ENCODE measurements around the gene MAN1B1. TPM values are rescaled to one million over a fixed set of nuclear protein-coding genes. Genes with fewer than 3 reads are reported as not detected.
A peak's percentile ranks its signal among the peaks of the same experiment; 100 is the strongest.

The MAN1B1 gene
- polyA plus RNA-seq, 1 donor (not counting 4 experiments of a cell fraction or from before 2014, with no cell fraction given), result 34.3 TPM

- dilution Hi-C loops (cut with MboI; ENCODE audit: extremely low pct_ligation_motif_present, low sequenced_read_pairs), result no loop called here
- Histone ChIP-seq H3K79me2 (ENCODE audit: control insufficient read depth, insufficient read depth, low read length) (no peaks in the 10 kb centered on the region), H3K36me3 (ENCODE audit: control insufficient read depth in 2 of 2, extremely low read depth in 1 of 2, insufficient read depth in 2 of 2, low read length in 2 of 2) (peaks cover 3 to 7% of the 10 kb centered on the region in 2 experiments), H3K27me3 (ENCODE audit: control insufficient read depth, extremely low read depth, insufficient read depth, low read length) (no peaks in the 10 kb centered on the region), H3K9me3 (ENCODE audit: control insufficient read depth, low read depth, low read length) (no peaks in the 10 kb centered on the region), H3K27ac (ENCODE audit: control insufficient read depth, insufficient read depth, low read length) (no peak overlapping the region), H3K4me1 (ENCODE audit: control insufficient read depth, extremely low read depth, insufficient read depth, low read length) (peaks cover 24% of the 10 kb centered on the region), H4K20me1 (ENCODE audit: control insufficient read depth, extremely low read depth, insufficient read depth, low read length) (no peaks in the 10 kb centered on the region), H3K4me2 (ENCODE audit: control insufficient read depth, extremely low read depth, insufficient read depth, low read depth, low read length) (peak overlapping the region; percentile 82), H2AFZ (ENCODE audit: control insufficient read depth, low read length) (no peak overlapping the region), H3K9ac (ENCODE audit: control insufficient read depth, extremely low read depth, insufficient read depth, low read length) (no peak overlapping the region), H3K9me1 (ENCODE audit: control insufficient read depth, extremely low read depth, insufficient read depth, low read length) (peaks cover 2% of the 10 kb centered on the region), H3K4me3 (ENCODE audit: control insufficient read depth in 2 of 3, extremely low read depth in 1 of 3, insufficient read depth in 2 of 3, low read depth in 1 of 3, low read length in 3 of 3) (peak overlapping the region in 2 of 3 experiments; percentile 50 to 57)
- DNase-seq (ENCODE audit: low read depth, low spot score), result no peak
- TF ChIP-seq, protein P1, sequence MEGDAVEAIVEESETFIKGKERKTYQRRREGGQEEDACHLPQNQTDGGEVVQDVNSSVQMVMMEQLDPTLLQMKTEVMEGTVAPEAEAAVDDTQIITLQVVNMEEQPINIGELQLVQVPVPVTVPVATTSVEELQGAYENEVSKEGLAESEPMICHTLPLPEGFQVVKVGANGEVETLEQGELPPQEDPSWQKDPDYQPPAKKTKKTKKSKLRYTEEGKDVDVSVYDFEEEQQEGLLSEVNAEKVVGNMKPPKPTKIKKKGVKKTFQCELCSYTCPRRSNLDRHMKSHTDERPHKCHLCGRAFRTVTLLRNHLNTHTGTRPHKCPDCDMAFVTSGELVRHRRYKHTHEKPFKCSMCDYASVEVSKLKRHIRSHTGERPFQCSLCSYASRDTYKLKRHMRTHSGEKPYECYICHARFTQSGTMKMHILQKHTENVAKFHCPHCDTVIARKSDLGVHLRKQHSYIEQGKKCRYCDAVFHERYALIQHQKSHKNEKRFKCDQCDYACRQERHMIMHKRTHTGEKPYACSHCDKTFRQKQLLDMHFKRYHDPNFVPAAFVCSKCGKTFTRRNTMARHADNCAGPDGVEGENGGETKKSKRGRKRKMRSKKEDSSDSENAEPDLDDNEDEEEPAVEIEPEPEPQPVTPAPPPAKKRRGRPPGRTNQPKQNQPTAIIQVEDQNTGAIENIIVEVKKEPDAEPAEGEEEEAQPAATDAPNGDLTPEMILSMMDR (optimal IDR thresholded peaks at IDR 0.05 in 1 of 3, IDR thresholded peaks at IDR 0.05 in 1 of 3, conservative IDR thresholded peaks at IDR 0.05 in 1 of 3; ENCODE audit: extremely low read depth in 1 of 3, insufficient read depth in 2 of 3, low read length in 3 of 3), result no peak
- TF ChIP-seq EZH2 (IDR thresholded peaks at IDR 0.05; ENCODE audit: low read length), result peak; percentile 12
- no peak for FAIRE-seq
Observed at GRCh38 chr9:137078701-137079400, 7.9 kb upstream of the MAN1B1 start.

DNA sequence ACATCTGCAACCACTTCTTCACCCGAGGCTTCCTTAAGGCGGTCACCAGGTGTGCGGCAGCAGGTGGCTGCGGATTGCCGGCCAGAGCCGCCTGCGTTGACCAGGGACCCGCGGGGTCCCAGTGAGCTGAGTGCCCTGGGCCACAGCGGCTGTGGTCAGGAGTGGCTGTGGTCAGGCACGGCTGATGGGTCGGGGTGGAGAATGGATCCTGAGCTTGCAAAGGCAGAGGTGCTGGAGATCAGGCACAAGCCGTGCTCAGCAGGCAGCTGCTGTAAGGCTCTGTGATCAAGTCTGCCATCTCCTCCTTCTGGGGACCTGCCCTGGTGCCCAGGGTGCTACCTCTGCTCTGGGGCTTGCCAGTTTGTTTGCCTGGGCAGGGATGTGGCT lies 7.4 kb upstream of the MAN1B1 start:
- dilution Hi-C loops (cut with MboI; ENCODE audit: extremely low pct_ligation_motif_present, low sequenced_read_pairs), result no loop called here
- peaks cover 30% of the 10 kb centered on the region for H3K4me1 ChIP-seq (ENCODE audit: control insufficient read depth, extremely low read depth, insufficient read depth, low read length)
- FAIRE-seq, result no peak

More for the DNA sequence above, 7.4 kb upstream of the MAN1B1 start:
- Histone ChIP-seq H3K79me2 (ENCODE audit: control insufficient read depth, insufficient read depth, low read length) (no peaks in the 10 kb centered on the region), H3K9ac (ENCODE audit: control insufficient read depth, extremely low read depth, insufficient read depth, low read length) (no peak overlapping the region), H3K4me2 (ENCODE audit: control insufficient read depth, extremely low read depth, insufficient read depth, low read depth, low read length) (no peak overlapping the region), H3K36me3 (ENCODE audit: control insufficient read depth in 2 of 2, extremely low read depth in 1 of 2, insufficient read depth in 2 of 2, low read length in 2 of 2) (peaks cover 3 to 7% of the 10 kb centered on the region in 2 experiments), H3K27me3 (ENCODE audit: control insufficient read depth, extremely low read depth, insufficient read depth, low read length) (no peaks in the 10 kb centered on the region), H4K20me1 (ENCODE audit: control insufficient read depth, extremely low read depth, insufficient read depth, low read length) (no peaks in the 10 kb centered on the region), H2AFZ (ENCODE audit: control insufficient read depth, low read length) (no peak overlapping the region), H3K4me3 (ENCODE audit: control insufficient read depth in 2 of 3, extremely low read depth in 1 of 3, insufficient read depth in 2 of 3, low read depth in 1 of 3, low read length in 3 of 3) (no peak overlapping the region), H3K9me3 (ENCODE audit: control insufficient read depth, low read depth, low read length) (no peaks in the 10 kb centered on the region), H3K27ac (ENCODE audit: control insufficient read depth, insufficient read depth, low read length) (no peak overlapping the region), H3K9me1 (ENCODE audit: control insufficient read depth, extremely low read depth, insufficient read depth, low read length) (peaks cover 2% of the 10 kb centered on the region)
- TF ChIP-seq, protein P1 (optimal IDR thresholded peaks at IDR 0.05 in 1 of 3, IDR thresholded peaks at IDR 0.05 in 1 of 3, conservative IDR thresholded peaks at IDR 0.05 in 1 of 3; ENCODE audit: extremely low read depth in 1 of 3, insufficient read depth in 2 of 3, low read length in 3 of 3), result no peak
- no peak for DNase-seq (ENCODE audit: low read depth, low spot score)

All from keratinocyte (primary cell).